Subcutaneous adipose tissue (tissue), 4 donors: Measurements from ENCODE around the gene IGFN1. TPM values are rescaled to one million over a fixed set of nuclear protein-coding genes. Genes with fewer than 3 reads are reported as not detected.

Experiments used
- CTCF ChIP-seq: fragments of 450-650 bp; IDR thresholded peaks from one replicate; pipeline ENCODE4 v1.5.1; 2016; ENCODE audit warnings: low read depth, mild to moderate bottlenecking, control low read depth, antibody characterized with exemption, moderate library complexity
- total RNA-seq, 4 donors: library from RNA; depleted of rRNA; stranded (reverse); fragments of >200 nt; gene quantifications; one replicate each; pipeline ENCODE4 v1.1.0, GENCODE V29; 2016

Gene IGFN1
- total RNA-seq, 4 donors from 2014 or later: not detected

- TF ChIP-seq CTCF: no peak
These were observed 73.4 kb downstream of the IGFN1 start for GRCh38 chr1:201264072-201264471.

- no peak for TF ChIP-seq CTCF
These were observed 73.9 kb downstream of the IGFN1 start for GRCh38 chr1:201264554-201264953.

GRCh38 chr1:201265756-201266155, 75.1 kb downstream of the IGFN1 start:
- no peak for TF ChIP-seq CTCF

- no peak for TF ChIP-seq CTCF
These were observed 75.7 kb downstream of the IGFN1 start for GRCh38 chr1:201266276-201266675.

- TF ChIP-seq CTCF: no peak
These were observed 76.2 kb downstream of the IGFN1 start for GRCh38 chr1:201266774-201267173.

GRCh38 chr1:201267481-201268229, 77.0 kb downstream of the IGFN1 start:
- TF ChIP-seq CTCF: no peak

- TF ChIP-seq CTCF: no peak
These were observed 78.1 kb downstream of the IGFN1 start for GRCh38 chr1:201268604-201269151.
